ENCODE results near the gene STOX1. TPM values are rescaled to one million over a fixed set of nuclear protein-coding genes. Genes with fewer than 3 reads are reported as not detected.
A peak's percentile ranks its signal among the peaks of the same experiment; 100 is the strongest.
"Not testable (repeated sequence)": the region's sequence is repeated elsewhere in the genome, so short reads cannot be mapped to it uniquely, and the experiment has no call there.

The STOX1 gene
- total RNA-seq, 1 experiment from 2014 or later: 2.4 TPM

GRCh38 chr10:68879628-68880027 is 52.3 kb downstream of the STOX1 start:
- H3K27me3 ChIP-seq (ENCODE audit: control insufficient read depth, insufficient read depth, low read length): no peaks in the 10 kb centered on the region
- no peak overlapping the region for H3K4me3 ChIP-seq (ENCODE audit: insufficient read depth, low read depth, low read length)
- DNase-seq: no peak
- H3K36me3 ChIP-seq (replicated peaks; ENCODE audit: control insufficient read depth, insufficient read depth, low read length): no peaks in the 10 kb centered on the region

GRCh38 chr10:68880181-68880580 is 52.9 kb downstream of the STOX1 start:
- no peaks in the 10 kb centered on the region for H3K27me3 ChIP-seq (ENCODE audit: control insufficient read depth, insufficient read depth, low read length)
- H3K4me3 ChIP-seq (ENCODE audit: insufficient read depth, low read depth, low read length): no peak overlapping the region
- no peaks in the 10 kb centered on the region for H3K36me3 ChIP-seq (replicated peaks; ENCODE audit: control insufficient read depth, insufficient read depth, low read length)
- DNase-seq: no peak

- Histone ChIP-seq H3K27me3 (ENCODE audit: control insufficient read depth, insufficient read depth, low read length) (no peaks in the 10 kb centered on the region), H3K36me3 (replicated peaks; ENCODE audit: control insufficient read depth, insufficient read depth, low read length) (no peaks in the 10 kb centered on the region), H3K4me3 (ENCODE audit: insufficient read depth, low read depth, low read length) (no peak overlapping the region)
- no peak for DNase-seq
Measured at GRCh38 chr10:68895041-68895440, 67.7 kb downstream of the STOX1 start.

GRCh38 chr10:68897336-68897741 is 70.0 kb downstream of the STOX1 start:
- no peak overlapping the region for H3K4me3 ChIP-seq (ENCODE audit: insufficient read depth, low read depth, low read length)
- H3K36me3 ChIP-seq (replicated peaks; ENCODE audit: control insufficient read depth, insufficient read depth, low read length): no peaks in the 10 kb centered on the region
- H3K27me3 ChIP-seq (ENCODE audit: control insufficient read depth, insufficient read depth, low read length): no peaks in the 10 kb centered on the region
- DNase-seq: peak; percentile 64

GRCh38 chr10:68899186-68899745 is 71.9 kb downstream of the STOX1 start:
- Histone ChIP-seq H3K27me3 (ENCODE audit: control insufficient read depth, insufficient read depth, low read length) (no peaks in the 10 kb centered on the region), H3K36me3 (replicated peaks; ENCODE audit: control insufficient read depth, insufficient read depth, low read length) (no peaks in the 10 kb centered on the region), H3K4me3 (ENCODE audit: insufficient read depth, low read depth, low read length) (no peak overlapping the region)
- no peak for DNase-seq

GRCh38 chr10:68900427-68901104 is 73.2 kb downstream of the STOX1 start:
- no peak for DNase-seq
- H3K36me3 ChIP-seq (replicated peaks; ENCODE audit: control insufficient read depth, insufficient read depth, low read length): no peaks in the 10 kb centered on the region
- no peaks in the 10 kb centered on the region for H3K27me3 ChIP-seq (ENCODE audit: control insufficient read depth, insufficient read depth, low read length)
- peak overlapping the region; percentile 69 for H3K4me3 ChIP-seq (ENCODE audit: insufficient read depth, low read depth, low read length)

- Histone ChIP-seq H3K36me3 (replicated peaks; ENCODE audit: control insufficient read depth, insufficient read depth, low read length) (peaks cover under 1% of the 10 kb centered on the region; the same call in 1 of the 2 replicates), H3K4me3 (ENCODE audit: insufficient read depth, low read depth, low read length) (peak within 1 kb of the TSS; percentile 69), H3K27me3 (ENCODE audit: control insufficient read depth, insufficient read depth, low read length) (no peaks in the 10 kb centered on the region)
- DNase-seq: peak; percentile 94
Measured at GRCh38 chr10:68901105-68901927, 74.0 kb downstream of the STOX1 start, which contains the start of gene DDX50. DDX50 (plus strand) TSS chr10:68901315; CDS start chr10:68901385, 70 bp downstream.

- peaks cover 2% of the 10 kb centered on the region for H3K36me3 ChIP-seq (replicated peaks; ENCODE audit: control insufficient read depth, insufficient read depth, low read length)
- no peaks in the 10 kb centered on the region for H3K27me3 ChIP-seq (ENCODE audit: control insufficient read depth, insufficient read depth, low read length)
- no peak overlapping the region for H3K4me3 ChIP-seq (ENCODE audit: insufficient read depth, low read depth, low read length)
- no peak for DNase-seq
Measured at GRCh38 chr10:68902382-68902781, 75.1 kb downstream of the STOX1 start.

- no peak for DNase-seq
- Histone ChIP-seq H3K4me3 (ENCODE audit: insufficient read depth, low read depth, low read length) (no peak overlapping the region), H3K36me3 (replicated peaks; ENCODE audit: control insufficient read depth, insufficient read depth, low read length) (peaks cover 4% of the 10 kb centered on the region), H3K27me3 (ENCODE audit: control insufficient read depth, insufficient read depth, low read length) (no peaks in the 10 kb centered on the region)
Measured at GRCh38 chr10:68924593-68924992, 97.3 kb downstream of the STOX1 start.

- H3K36me3 ChIP-seq (replicated peaks; ENCODE audit: control insufficient read depth, insufficient read depth, low read length): no peaks in the 10 kb centered on the region; the same call in none of the 2 replicates
- no peak for DNase-seq
- H3K4me3 ChIP-seq (ENCODE audit: insufficient read depth, low read depth, low read length): no peak overlapping the region
- H3K27me3 ChIP-seq (ENCODE audit: control insufficient read depth, insufficient read depth, low read length): no peaks in the 10 kb centered on the region
Measured at GRCh38 chr10:68925489-68925888, 98.2 kb downstream of the STOX1 start.

- H3K36me3 ChIP-seq (replicated peaks; ENCODE audit: control insufficient read depth, insufficient read depth, low read length); H3K27me3 ChIP-seq (ENCODE audit: control insufficient read depth, insufficient read depth, low read length); H3K4me3 ChIP-seq (ENCODE audit: insufficient read depth, low read depth, low read length); DNase-seq: not testable (repeated sequence)
Measured at GRCh38 chr10:68929157-68929556, 101.8 kb downstream of the STOX1 start.

GRCh38 chr10:68929888-68930287 is 102.6 kb downstream of the STOX1 start:
- not testable (repeated sequence) for DNase-seq; H3K27me3 ChIP-seq (ENCODE audit: control insufficient read depth, insufficient read depth, low read length); H3K4me3 ChIP-seq (ENCODE audit: insufficient read depth, low read depth, low read length); H3K36me3 ChIP-seq (replicated peaks; ENCODE audit: control insufficient read depth, insufficient read depth, low read length)

GRCh38 chr10:68932860-68933259 is 105.5 kb downstream of the STOX1 start:
- not testable (repeated sequence) for H3K27me3 ChIP-seq (ENCODE audit: control insufficient read depth, insufficient read depth, low read length); H3K4me3 ChIP-seq (ENCODE audit: insufficient read depth, low read depth, low read length); H3K36me3 ChIP-seq (replicated peaks; ENCODE audit: control insufficient read depth, insufficient read depth, low read length); DNase-seq

GRCh38 chr10:68934994-68935393 is 107.7 kb downstream of the STOX1 start:
- no peaks in the 10 kb centered on the region for H3K27me3 ChIP-seq (ENCODE audit: control insufficient read depth, insufficient read depth, low read length)
- H3K4me3 ChIP-seq (ENCODE audit: insufficient read depth, low read depth, low read length): no peak overlapping the region
- no peak for DNase-seq
- peaks cover 8% of the 10 kb centered on the region for H3K36me3 ChIP-seq (replicated peaks; ENCODE audit: control insufficient read depth, insufficient read depth, low read length)

- no peak for DNase-seq
- Histone ChIP-seq H3K36me3 (replicated peaks; ENCODE audit: control insufficient read depth, insufficient read depth, low read length) (peaks cover 7% of the 10 kb centered on the region), H3K4me3 (ENCODE audit: insufficient read depth, low read depth, low read length) (no peak overlapping the region), H3K27me3 (ENCODE audit: control insufficient read depth, insufficient read depth, low read length) (no peaks in the 10 kb centered on the region)
Measured at GRCh38 chr10:68938117-68938516, 110.8 kb downstream of the STOX1 start.
